Suprapubic skin (tissue), 4 donors: ENCODE measurements around the gene ROR2. TPM values are rescaled to one million over a fixed set of nuclear protein-coding genes. Genes with fewer than 3 reads are reported as not detected.

Experiments
- DNase-seq, 2 donors: peaks; one replicate each; pipeline ENCODE4 v3.0.0-alpha.2; 2019; ENCODE audit warnings: low spot score in 2 of 2
- H3K27ac ChIP-seq: fragments of 200-600 bp; sonication (generic); one replicate; pipeline ENCODE4 v1.5.1; 2019
- H3K27me3 ChIP-seq: fragments of 200-600 bp; sonication (generic); one replicate; pipeline ENCODE4 v1.5.1; 2019
- H3K36me3 ChIP-seq: fragments of 200-600 bp; sonication (generic); one replicate; pipeline ENCODE4 v1.5.1; 2019
- H3K4me1 ChIP-seq: fragments of 200-600 bp; sonication (generic); one replicate; pipeline ENCODE4 v1.5.1; 2019
- H3K4me3 ChIP-seq: fragments of 200-600 bp; sonication (generic); one replicate; pipeline ENCODE4 v1.5.1; 2019; ENCODE audit warnings: mild to moderate bottlenecking
- H3K9me3 ChIP-seq: fragments of 200-600 bp; sonication (generic); one replicate; pipeline ENCODE4 v1.5.1; 2019
- CTCF ChIP-seq, 2 donors: fragments of 200-600 bp in 1 of 2; fragments of 450-650 bp in 1 of 2; sonication (generic) in 1 of 2; IDR thresholded peaks; one replicate each; pipeline ENCODE4 v1.5.1; 2016 to 2019; ENCODE audit warnings: antibody characterized with exemption in 2 of 2, mild to moderate bottlenecking in 1 of 2, moderate library complexity in 1 of 2
- EP300 ChIP-seq: sonication (generic); formaldehyde crosslinking; IDR thresholded peaks from one replicate; pipeline ENCODE4 v1.6.1; 2017; ENCODE audit warnings: antibody characterized with exemption
- POLR2A ChIP-seq, 2 donors: fragments of 450-650 bp; IDR thresholded peaks; one replicate each; pipeline ENCODE4 v1.6.1; 2017; ENCODE audit warnings: antibody characterized with exemption in 2 of 2, mild to moderate bottlenecking in 2 of 2, moderate library complexity in 2 of 2
- POLR2AphosphoS5 ChIP-seq, 3 donors: sonication (generic); formaldehyde crosslinking; IDR thresholded peaks; one replicate each; pipeline ENCODE4 v1.6.1; 2017; ENCODE audit warnings: antibody characterized with exemption in 3 of 3
- WGBS: methylation state at CpG from one replicate; pipeline ENCODE4 v1.1.5; 2018; 5-methylcytosine and 5-hydroxymethylcytosine counted together
- total RNA-seq, 4 donors: library from RNA; depleted of rRNA; stranded (reverse); fragments of >200 nt; gene quantifications; one replicate each; pipeline ENCODE4 v1.1.0, GENCODE V29; 2016

The ROR2 gene
- total RNA-seq, 4 donors from 2014 or later: 3.3 to 7.3 (median 5.0) TPM

- H3K4me1 ChIP-seq: peaks cover 12% of the 10 kb centered on the region
- H3K36me3 ChIP-seq: no peaks in the 10 kb centered on the region
- TF ChIP-seq CTCF (IDR thresholded peaks at IDR 0.05) (no peak), EP300 (no peak), POLR2AphosphoS5 (IDR thresholded peaks at IDR 0.05) (no peak), POLR2A (IDR thresholded peaks at IDR 0.05) (no peak)
- H3K9me3 ChIP-seq: no peaks in the 10 kb centered on the region
- no peak for DNase-seq
- WGBS: 79% methylated on average over 7 of the region's 7 CpGs
- no peaks in the 10 kb centered on the region for H3K27me3 ChIP-seq
- no peak overlapping the region for H3K27ac ChIP-seq
- H3K4me3 ChIP-seq: no peak overlapping the region
Measured at GRCh38 chr9:91833878-91834255, 116.2 kb downstream of the ROR2 start.

DNA sequence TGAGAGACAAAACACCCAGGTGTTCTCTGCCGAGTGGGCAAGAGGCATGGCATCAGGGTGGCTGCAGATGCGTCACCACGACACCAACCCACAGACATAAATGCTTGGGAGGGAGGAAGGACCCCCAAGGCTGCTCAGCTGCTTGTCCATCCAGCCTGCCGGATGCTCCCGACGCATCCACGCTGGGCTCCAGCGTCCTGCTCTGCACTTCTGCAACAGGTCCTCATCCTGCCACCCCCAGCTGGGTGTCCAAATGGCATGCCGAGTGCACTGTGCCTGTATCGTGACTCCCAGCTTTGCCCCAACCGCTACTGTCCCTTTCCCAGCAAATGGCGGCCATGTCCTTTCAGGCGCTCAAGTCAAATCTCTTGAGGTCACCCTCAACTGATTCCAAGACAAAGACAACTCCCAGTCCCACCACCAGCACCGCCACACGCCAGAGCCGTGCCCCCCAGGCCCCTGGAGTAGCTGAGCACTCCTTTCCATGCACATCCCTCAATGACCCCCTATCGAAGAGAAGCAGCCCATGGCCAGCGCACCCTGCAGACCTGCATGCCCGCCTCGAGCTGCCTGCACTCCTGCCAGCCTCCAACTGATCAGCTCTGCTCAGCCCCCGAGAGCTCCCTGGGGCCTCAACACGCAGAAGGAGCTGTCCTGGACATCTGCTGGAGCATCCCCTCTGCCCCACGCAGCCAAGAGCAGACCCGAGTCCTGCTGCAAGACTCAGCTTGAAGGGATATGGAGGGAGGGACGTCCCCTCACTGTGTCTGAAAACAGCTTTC is 116.7 kb downstream of the ROR2 start:
- no peak overlapping the region for H3K4me3 ChIP-seq
- no peaks in the 10 kb centered on the region for H3K9me3 ChIP-seq
- peaks cover 7% of the 10 kb centered on the region for H3K4me1 ChIP-seq
- no peaks in the 10 kb centered on the region for H3K36me3 ChIP-seq
- H3K27me3 ChIP-seq: no peaks in the 10 kb centered on the region
- DNase-seq: peak in 1 of 2 donors; percentile 72
- H3K27ac ChIP-seq: no peak overlapping the region
- TF ChIP-seq POLR2AphosphoS5 (IDR thresholded peaks at IDR 0.05) (no peak), CTCF (IDR thresholded peaks at IDR 0.05) (no peak), EP300 (no peak), POLR2A (IDR thresholded peaks at IDR 0.05) (no peak)
- 94% methylated on average over 19 of the region's 25 CpGs for WGBS

GRCh38 chr9:91832322-91832721 is 117.7 kb downstream of the ROR2 start:
- Histone ChIP-seq H3K4me3 (no peak overlapping the region), H3K9me3 (no peaks in the 10 kb centered on the region), H3K36me3 (no peaks in the 10 kb centered on the region), H3K27me3 (no peaks in the 10 kb centered on the region), H3K27ac (no peak overlapping the region), H3K4me1 (no peaks in the 10 kb centered on the region)
- peak in 1 of 2 donors; percentile 60 for DNase-seq
- 89% methylated on average over 7 of the region's 7 CpGs for WGBS
- TF ChIP-seq POLR2AphosphoS5 (IDR thresholded peaks at IDR 0.05): no peak
- TF ChIP-seq POLR2A (IDR thresholded peaks at IDR 0.05): no peak
- no peak for TF ChIP-seq EP300
- no peak for TF ChIP-seq CTCF (IDR thresholded peaks at IDR 0.05)

DNA sequence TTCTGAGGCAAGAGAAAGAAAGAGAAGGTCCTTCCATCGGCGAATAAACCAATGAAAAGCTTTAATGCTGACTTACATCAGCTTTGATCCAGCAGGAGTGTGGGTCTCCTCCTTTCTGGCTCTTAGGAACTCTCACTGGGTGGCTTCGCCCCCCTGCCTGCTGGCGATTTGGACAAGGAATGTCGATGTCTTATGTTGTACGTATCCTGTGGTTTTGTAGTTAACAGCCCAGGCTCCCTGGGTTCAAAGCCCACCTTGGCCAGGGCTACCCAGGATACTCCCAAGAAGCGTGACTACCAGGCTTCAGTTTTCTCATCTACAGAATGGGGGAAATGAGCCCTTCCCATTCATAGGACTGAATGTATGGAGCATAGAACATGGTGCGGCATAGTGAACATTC is 124.2 kb downstream of the ROR2 start:
- H3K4me3 ChIP-seq: no peak overlapping the region
- no peak for TF ChIP-seq POLR2AphosphoS5 (IDR thresholded peaks at IDR 0.05)
- no peak for TF ChIP-seq POLR2A (IDR thresholded peaks at IDR 0.05)
- no peak for TF ChIP-seq EP300
- no peak for TF ChIP-seq CTCF (IDR thresholded peaks at IDR 0.05)
- peaks cover 15% of the 10 kb centered on the region for H3K4me1 ChIP-seq
- H3K27ac ChIP-seq: no peak overlapping the region
- H3K27me3 ChIP-seq: no peaks in the 10 kb centered on the region
- H3K9me3 ChIP-seq: no peaks in the 10 kb centered on the region
- no peaks in the 10 kb centered on the region for H3K36me3 ChIP-seq
- WGBS: 83% methylated on average over 8 of the region's 8 CpGs
- DNase-seq: peak in 1 of 2 donors; percentile 58

DNA sequence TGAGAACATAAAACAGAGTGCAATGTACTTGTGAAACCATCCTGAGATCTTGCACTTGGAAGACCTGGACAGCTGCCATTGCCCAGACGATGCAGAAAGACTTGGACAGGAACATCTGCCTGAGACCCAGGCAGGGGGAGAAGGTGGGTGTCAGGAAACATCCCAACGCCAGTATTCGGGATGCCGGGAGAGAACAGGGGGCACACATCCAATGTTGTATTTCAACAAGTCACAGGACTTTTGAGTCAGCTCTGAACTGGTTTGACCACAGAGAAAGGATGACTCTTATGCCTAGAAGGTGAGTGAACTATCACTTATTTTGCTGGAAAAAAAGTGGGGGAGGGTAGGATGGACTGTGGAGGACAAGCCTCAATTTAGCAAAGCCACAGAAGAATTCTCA is 124.6 kb downstream of the ROR2 start:
- Histone ChIP-seq H3K9me3 (no peaks in the 10 kb centered on the region), H3K27ac (peak overlapping the region; percentile 68), H3K4me3 (no peak overlapping the region), H3K4me1 (peaks cover 15% of the 10 kb centered on the region), H3K36me3 (no peaks in the 10 kb centered on the region), H3K27me3 (no peaks in the 10 kb centered on the region)
- 23% methylated on average over 4 of the region's 4 CpGs for WGBS
- TF ChIP-seq EP300 (no peak), CTCF (IDR thresholded peaks at IDR 0.05) (no peak), POLR2AphosphoS5 (IDR thresholded peaks at IDR 0.05) (no peak), POLR2A (IDR thresholded peaks at IDR 0.05) (no peak)
- peak in 1 of 2 donors; percentile 77 for DNase-seq
